Measurements from ENCODE around the gene COMMD9. TPM values are rescaled to one million over a fixed set of nuclear protein-coding genes. Genes with fewer than 3 reads are reported as not detected.

Gene COMMD9
- polyA plus RNA-seq, 3 donors = 105 to 238 (median 235) TPM

DNA sequence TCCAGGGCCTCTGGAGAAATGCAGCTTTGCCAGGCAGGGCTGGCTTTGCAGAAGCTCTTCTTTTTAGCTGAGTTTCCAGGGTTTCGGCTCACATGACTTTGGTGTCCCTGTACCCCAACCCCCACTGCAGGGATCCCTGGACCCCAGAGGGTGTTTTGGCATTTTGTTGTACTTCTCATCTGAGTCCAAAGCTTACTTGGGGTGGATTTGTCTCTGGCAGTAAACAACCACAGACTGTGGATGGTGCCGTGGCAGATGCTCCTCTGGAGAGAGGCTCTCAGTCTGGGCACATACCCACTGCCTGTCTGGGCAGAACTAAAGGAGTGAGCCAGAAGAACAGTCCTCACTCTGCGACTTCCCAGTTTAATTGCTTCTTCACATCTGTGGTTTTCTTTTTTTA lies 49.6 kb downstream of the COMMD9 start:
- Histone ChIP-seq H2AFZ (ENCODE audit: insufficient read depth, low read depth, low read length, poor library complexity, severe bottlenecking) (no peak overlapping the region), H3K4me1 (ENCODE audit: control insufficient read depth in 1 of 2, insufficient read depth in 2 of 2, low read length in 2 of 2) (no peaks in the 10 kb centered on the region), H3K36me3 (replicated peaks in 1 of 2; ENCODE audit: control insufficient read depth in 1 of 2, insufficient read depth in 2 of 2, low read length in 2 of 2) (no peaks in the 10 kb centered on the region), H3K9ac (ENCODE audit: insufficient read depth, low read length, poor library complexity, severe bottlenecking) (no peak overlapping the region), H3K9me3 (replicated peaks in 1 of 2; ENCODE audit: control insufficient read depth in 1 of 2, insufficient read depth in 1 of 2, low read length in 2 of 2) (no peaks in the 10 kb centered on the region), H4K20me1 (ENCODE audit: insufficient read depth, low read length) (no peaks in the 10 kb centered on the region), H3K4me2 (replicated peaks; ENCODE audit: extremely low read depth, low read length, poor library complexity, severe bottlenecking) (no peak overlapping the region), H3K4me3 (replicated peaks in 1 of 3; ENCODE audit: low read depth in 2 of 3, low read length in 3 of 3) (no peak overlapping the region), H3K27me3 (ENCODE audit: control insufficient read depth in 2 of 2, insufficient read depth in 2 of 2, low read length in 2 of 2) (no peaks in the 10 kb centered on the region), H3K79me2 (ENCODE audit: insufficient read depth, low read length) (no peaks in the 10 kb centered on the region), H3K27ac (ENCODE audit: low read depth in 1 of 2, low read length in 2 of 2) (no peak overlapping the region)
- 100% methylated on average over 1 of the region's 3 CpGs for WGBS (ENCODE audit: insufficient coverage)
- H3K9me3 Mint-ChIP-seq = peaks cover 0 to 6% (median 0%) of the 10 kb centered on the region in 7 donors
- H3K36me3 Mint-ChIP-seq = peaks cover 0 to 5% of the 10 kb centered on the region in 2 donors
- H3K4me1 Mint-ChIP-seq = peaks cover 2% of the 10 kb centered on the region
- H3K27ac Mint-ChIP-seq = no peak overlapping the region
- intact Hi-C loops (cut with micrococcal nuclease) = loop anchor here in 1 of 2 donors (10.0 kb wide), 1 partner anchor 135 kb away; no protein-coding TSS in a partner anchor
- peaks cover 2 to 7% (median 6%) of the 10 kb centered on the region in 3 donors for H3K27me3 Mint-ChIP-seq (ENCODE audit: low read depth in 3 of 3)
- TF ChIP-seq, protein P1, sequence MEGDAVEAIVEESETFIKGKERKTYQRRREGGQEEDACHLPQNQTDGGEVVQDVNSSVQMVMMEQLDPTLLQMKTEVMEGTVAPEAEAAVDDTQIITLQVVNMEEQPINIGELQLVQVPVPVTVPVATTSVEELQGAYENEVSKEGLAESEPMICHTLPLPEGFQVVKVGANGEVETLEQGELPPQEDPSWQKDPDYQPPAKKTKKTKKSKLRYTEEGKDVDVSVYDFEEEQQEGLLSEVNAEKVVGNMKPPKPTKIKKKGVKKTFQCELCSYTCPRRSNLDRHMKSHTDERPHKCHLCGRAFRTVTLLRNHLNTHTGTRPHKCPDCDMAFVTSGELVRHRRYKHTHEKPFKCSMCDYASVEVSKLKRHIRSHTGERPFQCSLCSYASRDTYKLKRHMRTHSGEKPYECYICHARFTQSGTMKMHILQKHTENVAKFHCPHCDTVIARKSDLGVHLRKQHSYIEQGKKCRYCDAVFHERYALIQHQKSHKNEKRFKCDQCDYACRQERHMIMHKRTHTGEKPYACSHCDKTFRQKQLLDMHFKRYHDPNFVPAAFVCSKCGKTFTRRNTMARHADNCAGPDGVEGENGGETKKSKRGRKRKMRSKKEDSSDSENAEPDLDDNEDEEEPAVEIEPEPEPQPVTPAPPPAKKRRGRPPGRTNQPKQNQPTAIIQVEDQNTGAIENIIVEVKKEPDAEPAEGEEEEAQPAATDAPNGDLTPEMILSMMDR (IDR thresholded peaks at IDR 0.05) = no peak
- no peak for DNase-seq
- no peak overlapping the region for H3K4me3 Mint-ChIP-seq

DNA sequence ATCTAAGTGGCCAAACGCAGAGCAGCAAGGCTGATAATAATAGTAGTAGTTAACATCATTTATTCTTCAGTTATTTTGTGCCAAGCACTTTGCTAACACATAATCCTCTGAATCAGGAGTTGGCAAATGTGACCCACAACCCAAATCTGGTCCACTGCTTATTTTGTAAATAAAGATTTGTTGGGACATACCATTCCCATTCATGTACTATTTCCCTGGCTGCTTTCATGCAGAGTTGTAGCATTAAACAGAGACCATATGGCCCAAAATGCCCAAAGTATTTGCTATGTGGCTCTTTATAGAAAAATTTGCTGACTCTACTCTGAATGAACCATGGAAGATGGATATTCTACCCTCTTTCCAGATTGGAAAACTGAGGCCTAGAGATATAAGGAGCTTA lies 50.3 kb downstream of the COMMD9 start:
- Mint-ChIP-seq H3K36me3 (peaks cover 0 to 5% of the 10 kb centered on the region in 2 donors), H3K9me3 (peaks cover 0 to 6% (median 0%) of the 10 kb centered on the region in 7 donors), H3K4me1 (peaks cover 2% of the 10 kb centered on the region), H3K27me3 (ENCODE audit: low read depth in 3 of 3) (peaks cover 2 to 7% (median 6%) of the 10 kb centered on the region in 3 donors), H3K27ac (no peak overlapping the region), H3K4me3 (no peak overlapping the region)
- H3K9me3 ChIP-seq (replicated peaks in 1 of 2; ENCODE audit: control insufficient read depth in 1 of 2, insufficient read depth in 1 of 2, low read length in 2 of 2) = no peaks in the 10 kb centered on the region
- H4K20me1 ChIP-seq (ENCODE audit: insufficient read depth, low read length) = no peaks in the 10 kb centered on the region
- H3K4me3 ChIP-seq (replicated peaks in 1 of 3; ENCODE audit: low read depth in 2 of 3, low read length in 3 of 3) = no peak overlapping the region
- no peak overlapping the region for H3K4me2 ChIP-seq (replicated peaks; ENCODE audit: extremely low read depth, low read length, poor library complexity, severe bottlenecking)
- H3K9ac ChIP-seq (ENCODE audit: insufficient read depth, low read length, poor library complexity, severe bottlenecking) = no peak overlapping the region
- TF ChIP-seq, protein P1 (IDR thresholded peaks at IDR 0.05) = no peak
- H2AFZ ChIP-seq (ENCODE audit: insufficient read depth, low read depth, low read length, poor library complexity, severe bottlenecking) = no peak overlapping the region
- intact Hi-C loops (cut with micrococcal nuclease) = no loop called here
- H3K27me3 ChIP-seq (ENCODE audit: control insufficient read depth in 2 of 2, insufficient read depth in 2 of 2, low read length in 2 of 2) = no peaks in the 10 kb centered on the region
- H3K4me1 ChIP-seq (ENCODE audit: control insufficient read depth in 1 of 2, insufficient read depth in 2 of 2, low read length in 2 of 2) = no peaks in the 10 kb centered on the region
- no peaks in the 10 kb centered on the region for H3K79me2 ChIP-seq (ENCODE audit: insufficient read depth, low read length)
- no peak for DNase-seq
- H3K36me3 ChIP-seq (replicated peaks in 1 of 2; ENCODE audit: control insufficient read depth in 1 of 2, insufficient read depth in 2 of 2, low read length in 2 of 2) = no peaks in the 10 kb centered on the region
- no peak overlapping the region for H3K27ac ChIP-seq (ENCODE audit: low read depth in 1 of 2, low read length in 2 of 2)
- WGBS (ENCODE audit: insufficient coverage) = no CpG with 5 or more reads among the region's 1 CpG

Data from CD14-positive monocyte (primary cell).